ENCODE data around the gene XRN2.

DNA sequence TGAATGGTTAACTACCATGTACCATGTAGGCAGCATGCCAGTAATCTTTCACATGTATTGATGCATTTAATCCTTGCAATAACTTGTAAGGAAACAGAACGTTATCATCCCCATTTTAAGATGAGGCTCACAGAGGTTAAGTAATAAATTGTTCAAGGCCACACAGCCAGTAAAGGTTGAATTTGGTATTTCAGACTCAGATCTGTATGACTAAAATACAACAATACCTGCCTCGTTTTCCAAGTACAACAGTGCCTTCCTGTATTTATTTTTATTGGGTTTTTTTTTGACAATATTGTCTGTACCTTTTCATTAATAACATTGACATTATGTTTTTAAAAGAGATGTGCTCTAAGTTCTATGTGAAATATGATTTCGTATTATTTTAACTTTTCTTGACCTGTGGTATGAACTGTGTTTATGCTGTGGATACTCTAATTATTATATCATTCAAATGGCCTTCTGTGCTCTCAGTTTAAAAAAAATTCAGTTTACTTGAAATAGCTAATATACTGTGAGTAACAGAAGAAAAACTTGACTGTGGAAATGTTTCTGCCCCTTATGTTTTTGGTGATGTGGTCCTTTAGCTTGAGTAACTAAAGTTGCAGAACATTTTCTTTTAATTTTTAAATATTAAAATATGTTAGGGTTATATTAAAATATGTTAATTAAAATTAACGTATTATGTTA, 39.7 kb downstream of the XRN2 start:
- no peak for TF ChIP-seq EP300 (IDR thresholded peaks at IDR 0.05; ENCODE audit: borderline replicate concordance)
- no peak for TF ChIP-seq TEAD4 (IDR thresholded peaks at IDR 0.05)
- TF ChIP-seq CREB1 (IDR thresholded peaks at IDR 0.05; ENCODE audit: low read depth), result no peak
- no peak for TF ChIP-seq RAD21 (IDR thresholded peaks at IDR 0.05; ENCODE audit: low read depth)
- no peak for TF ChIP-seq NFIC (IDR thresholded peaks at IDR 0.05)

Data from Ishikawa (cell line).